ENCODE results near the gene RAPGEF3. TPM values are rescaled to one million over a fixed set of nuclear protein-coding genes. Genes with fewer than 3 reads are reported as not detected.

The RAPGEF3 gene
- total RNA-seq, 1 donor from 2014 or later = 4.9 TPM

- Mint-ChIP-seq H3K4me3 (no peak overlapping the region), H3K27ac (no peak overlapping the region)
Observed at GRCh38 chr12:47762850-47763465, 4.3 kb upstream of the RAPGEF3 start.

DNA sequence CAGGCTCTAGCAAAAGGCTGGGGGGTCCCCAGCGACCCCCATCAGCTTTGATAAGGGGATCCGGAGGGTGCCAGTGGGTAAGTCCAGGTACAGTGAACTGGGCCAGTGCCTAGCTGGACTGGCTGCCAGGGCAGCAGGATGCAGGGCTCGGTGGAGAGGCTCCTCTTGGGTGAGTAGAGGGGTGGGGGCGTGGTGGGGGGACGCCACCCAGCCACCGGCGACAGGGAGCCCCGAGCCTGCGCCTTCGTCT is 171 bp downstream of the RAPGEF3 start:
- Mint-ChIP-seq H3K27me3 (no peaks in the 10 kb centered on the region), H3K36me3 (no peaks in the 10 kb centered on the region), H3K9me3 (no peaks in the 10 kb centered on the region), H3K4me3 (peak overlapping the region; percentile 82), H3K4me1 (ENCODE audit: unreplicated experiment) (peaks cover 40% of the 10 kb centered on the region), H3K27ac (no peak overlapping the region)
- TF ChIP-seq CTCF (conservative IDR thresholded peaks at IDR 0.05) = no peak
- no peak for DNase-seq (ENCODE audit: extremely low spot score, unreplicated experiment)

More at GRCh38 chr12:47762850-47763465, 4.3 kb upstream of the RAPGEF3 start:
- Mint-ChIP-seq H3K4me1 (ENCODE audit: unreplicated experiment) (peaks cover 11% of the 10 kb centered on the region), H3K36me3 (no peaks in the 10 kb centered on the region), H3K9me3 (no peaks in the 10 kb centered on the region), H3K27me3 (peaks cover 3% of the 10 kb centered on the region)
- TF ChIP-seq CTCF (conservative IDR thresholded peaks at IDR 0.05) = no peak
- DNase-seq (ENCODE audit: extremely low spot score, unreplicated experiment) = no peak

DNA sequence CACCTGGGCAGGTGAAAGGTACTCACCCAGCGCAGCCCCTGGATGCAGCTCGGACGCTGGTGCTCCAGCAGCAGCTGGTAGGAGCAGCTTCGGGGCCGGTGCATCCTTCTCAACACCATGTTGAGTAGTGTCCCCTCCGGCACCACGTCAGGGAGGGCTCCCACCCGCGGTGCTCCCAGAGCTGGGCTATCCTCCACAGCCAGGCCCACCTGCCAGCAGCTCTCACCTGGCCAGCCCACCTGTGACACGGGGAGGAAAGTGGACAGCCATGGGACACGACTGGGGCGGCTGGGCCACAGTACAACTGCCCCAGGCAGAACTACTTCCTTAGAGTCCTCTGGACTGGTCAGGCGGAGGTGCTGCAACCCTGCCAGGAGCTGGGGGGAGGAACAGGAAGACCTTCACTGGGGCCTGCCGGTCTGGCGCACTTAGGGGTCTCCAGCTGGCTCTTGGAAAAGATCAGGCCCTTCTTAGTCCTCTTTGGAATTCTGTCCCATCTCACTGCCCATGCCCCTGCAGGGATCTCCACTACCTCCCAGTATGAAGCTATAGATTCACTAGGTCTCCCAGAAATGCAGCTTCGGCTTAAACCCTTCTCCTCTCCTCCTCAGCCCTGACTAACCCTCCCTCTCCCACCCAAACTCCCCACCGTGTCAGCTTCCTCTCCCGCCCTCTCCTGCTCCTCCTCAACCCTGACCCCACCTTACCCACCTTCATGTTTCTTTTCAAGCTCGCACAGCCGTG is 668 bp downstream of the RAPGEF3 start:
- no peak overlapping the region for H3K27ac Mint-ChIP-seq
- no peak for TF ChIP-seq CTCF (conservative IDR thresholded peaks at IDR 0.05)
- H3K27me3 Mint-ChIP-seq = no peaks in the 10 kb centered on the region
- peaks cover 44% of the 10 kb centered on the region for H3K4me1 Mint-ChIP-seq (ENCODE audit: unreplicated experiment)
- no peaks in the 10 kb centered on the region for H3K9me3 Mint-ChIP-seq
- H3K4me3 Mint-ChIP-seq = peak overlapping the region; percentile 82
- no peak for DNase-seq (ENCODE audit: extremely low spot score, unreplicated experiment)
- H3K36me3 Mint-ChIP-seq = no peaks in the 10 kb centered on the region

GRCh38 chr12:47757364-47757839 is 1.3 kb downstream of the RAPGEF3 start:
- H3K36me3 Mint-ChIP-seq = no peaks in the 10 kb centered on the region
- H3K27me3 Mint-ChIP-seq = no peaks in the 10 kb centered on the region
- no peak for DNase-seq (ENCODE audit: extremely low spot score, unreplicated experiment)
- no peak for TF ChIP-seq CTCF (conservative IDR thresholded peaks at IDR 0.05)
- H3K4me1 Mint-ChIP-seq (ENCODE audit: unreplicated experiment) = peaks cover 44% of the 10 kb centered on the region
- no peak overlapping the region for H3K27ac Mint-ChIP-seq
- H3K9me3 Mint-ChIP-seq = no peaks in the 10 kb centered on the region
- peak overlapping the region; percentile 82 for H3K4me3 Mint-ChIP-seq

DNA sequence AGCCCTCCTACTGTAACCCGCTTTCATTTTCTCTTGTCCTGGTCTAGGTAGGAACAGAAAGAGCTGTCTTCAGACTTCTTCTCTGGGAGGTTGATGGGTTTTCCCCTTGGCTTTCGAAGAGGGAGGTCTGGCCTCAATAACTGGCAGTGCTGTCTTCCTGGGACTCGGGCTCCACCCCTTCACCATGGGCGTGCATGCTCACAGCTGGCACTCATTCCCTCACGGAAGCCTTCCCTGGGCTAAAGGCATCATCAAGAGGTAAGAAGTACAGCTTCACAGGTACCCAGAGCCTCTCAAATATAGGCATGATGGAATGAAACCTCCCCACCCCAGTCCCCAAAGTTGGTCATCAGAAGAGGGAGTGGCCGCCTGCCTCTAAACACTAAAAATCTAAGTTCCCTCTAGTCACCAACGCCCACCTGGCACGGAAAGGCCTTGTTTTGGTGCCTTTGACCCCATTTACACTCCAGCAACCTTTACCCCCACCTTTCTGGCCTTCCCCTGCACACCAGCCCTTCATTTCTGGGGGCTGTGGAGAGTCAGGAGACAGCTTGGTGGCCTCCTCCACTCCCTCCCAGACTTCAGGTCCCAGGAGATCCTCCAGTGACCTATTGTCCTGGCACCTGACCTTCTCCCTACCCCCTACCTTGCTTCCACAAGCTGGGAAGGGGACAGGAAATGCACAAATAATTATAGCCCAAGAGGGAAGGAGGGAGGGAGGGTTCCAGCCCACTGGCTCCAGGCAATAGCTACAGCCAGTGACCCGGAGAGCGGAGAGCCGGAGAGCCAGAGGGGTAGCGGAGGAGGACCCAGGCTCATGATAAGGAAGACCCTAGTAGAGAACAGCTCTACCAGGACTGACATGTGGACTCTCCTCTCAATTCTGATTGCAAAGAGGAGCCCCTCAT is 2.8 kb downstream of the RAPGEF3 start:
- Mint-ChIP-seq H3K27ac (peak overlapping the region; percentile 52), H3K4me3 (peak overlapping the region; percentile 53), H3K36me3 (no peaks in the 10 kb centered on the region), H3K4me1 (ENCODE audit: unreplicated experiment) (peaks cover 44% of the 10 kb centered on the region), H3K27me3 (no peaks in the 10 kb centered on the region), H3K9me3 (no peaks in the 10 kb centered on the region)
- no peak for TF ChIP-seq CTCF (conservative IDR thresholded peaks at IDR 0.05)
- no peak for DNase-seq (ENCODE audit: extremely low spot score, unreplicated experiment)

Measured in type B pancreatic cell (in vitro differentiated cells).